HL-60/S4 (cell line): Measurements from ENCODE around the gene ANKRD17.
"Not testable (repeated sequence)": the region's sequence is repeated elsewhere in the genome, so short reads cannot be mapped to it uniquely, and the experiment has no call there.

Experiments
- in situ Hi-C: fragments of 300-500 bp; cut with MboI; formaldehyde crosslinking; loops from 2 replicates; pipeline ENCODE4 v1.14.3; 2022; ENCODE audit warnings: low sequenced_read_pairs

The ANKRD17 gene

DNA sequence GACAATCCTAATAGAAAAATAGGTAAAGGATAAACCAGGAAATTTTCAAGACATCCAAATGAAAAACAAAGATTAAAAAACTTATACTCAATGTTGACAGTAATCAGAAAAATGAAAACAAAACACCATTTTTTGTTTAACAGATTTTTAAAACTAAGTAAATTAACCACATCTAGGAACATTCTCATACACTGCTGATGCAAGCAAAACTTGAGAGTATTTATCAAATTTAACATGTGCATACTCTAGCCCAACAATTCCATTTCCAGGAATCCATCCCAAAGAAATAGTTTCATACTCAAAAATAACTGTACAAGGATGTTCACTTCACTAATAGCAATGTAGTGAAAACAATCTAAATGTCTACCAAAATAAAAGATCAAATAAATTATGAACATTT lies 11.5 kb downstream of the ANKRD17 start:
- in situ Hi-C loops = no loop called here

DNA sequence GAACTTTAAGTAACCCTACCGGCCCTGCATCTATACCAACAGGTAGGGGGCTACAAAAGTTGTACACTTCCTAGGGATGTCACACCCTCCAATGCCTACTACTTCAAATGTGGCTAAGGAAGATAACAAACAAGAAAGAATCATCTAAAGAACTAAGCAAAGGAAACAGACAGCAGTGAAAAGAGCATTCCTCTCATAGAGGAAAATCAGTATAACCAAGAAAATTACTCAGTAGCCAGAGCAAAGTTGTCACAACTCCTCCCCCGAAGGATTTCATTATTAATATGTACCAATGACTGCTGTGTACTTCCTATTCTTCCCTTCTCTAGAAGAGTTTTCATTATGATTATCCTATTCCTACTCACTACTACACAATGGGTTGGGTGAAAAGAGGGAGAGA lies 12.6 kb downstream of the ANKRD17 start:
- in situ Hi-C loops = no loop called here

DNA sequence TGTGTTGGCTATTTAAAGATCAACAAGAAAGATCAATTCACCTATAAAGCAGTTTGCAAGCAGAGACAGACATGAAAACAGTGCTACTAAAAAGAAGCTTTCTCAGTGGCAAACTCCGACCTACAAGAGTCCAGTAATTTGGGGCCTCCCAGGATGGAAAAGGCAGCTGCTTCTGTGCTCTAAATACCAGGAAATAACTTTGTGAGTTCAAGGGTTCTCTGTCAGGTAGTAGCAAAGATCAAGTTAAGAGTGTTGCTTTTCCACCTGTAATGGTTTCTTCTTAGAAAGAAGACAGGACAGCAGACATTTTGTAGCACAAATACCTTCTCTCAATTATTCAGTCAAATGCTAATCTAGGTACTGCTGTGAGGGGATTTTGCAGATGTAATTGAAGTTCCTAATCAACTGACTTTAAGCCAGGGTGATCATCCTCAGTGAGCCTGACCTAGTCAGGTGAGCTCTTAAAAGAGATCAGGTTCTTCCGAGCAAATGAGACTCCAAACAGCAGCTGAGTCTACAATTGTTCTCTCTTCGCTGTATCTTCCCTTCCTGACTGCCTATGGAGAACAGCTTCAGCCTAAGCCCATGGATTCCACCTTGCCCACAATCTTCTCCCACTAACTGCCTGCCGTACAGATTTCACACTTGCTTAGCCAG lies 13.5 kb downstream of the ANKRD17 start:
- in situ Hi-C loops = no loop called here

DNA sequence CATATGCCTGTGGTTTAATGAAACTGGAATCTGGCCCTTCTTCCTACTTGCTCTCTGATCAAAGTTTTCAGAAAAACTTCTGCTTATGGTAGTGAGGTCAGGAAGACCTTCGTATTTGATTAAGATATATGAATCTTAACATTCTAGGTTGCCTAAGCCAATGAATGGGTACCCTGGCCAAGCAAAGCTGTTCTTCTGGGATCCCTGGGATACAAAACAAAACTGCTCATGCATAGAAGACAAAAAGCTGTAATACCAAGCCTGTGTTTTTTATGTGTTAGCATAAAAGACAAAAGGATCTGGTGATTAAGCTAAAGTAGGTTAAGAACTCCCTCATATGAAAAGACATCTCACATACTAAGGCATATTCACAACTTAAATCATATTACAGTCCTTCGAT lies 21.6 kb downstream of the ANKRD17 start:
- in situ Hi-C loops = no loop called here

DNA sequence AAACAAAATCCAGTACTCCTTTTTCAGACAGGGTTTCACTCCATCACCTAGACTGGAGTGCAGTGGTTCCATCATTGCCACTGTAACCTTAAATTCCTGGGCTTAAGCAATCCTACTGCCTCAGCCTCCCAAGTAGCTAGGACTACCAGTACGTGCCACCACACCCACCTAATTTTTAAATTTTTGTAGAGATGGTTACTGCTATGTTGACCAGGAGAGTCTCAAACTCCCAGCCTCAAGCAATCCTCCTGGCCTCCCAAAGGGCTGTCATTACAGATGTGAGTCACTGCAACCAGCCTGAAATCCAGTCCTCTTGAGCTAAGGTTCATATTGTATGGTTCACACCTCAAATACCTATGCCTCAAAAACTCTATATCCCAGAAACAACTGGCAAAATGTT lies 22.4 kb downstream of the ANKRD17 start:
- in situ Hi-C loops = no loop called here

DNA sequence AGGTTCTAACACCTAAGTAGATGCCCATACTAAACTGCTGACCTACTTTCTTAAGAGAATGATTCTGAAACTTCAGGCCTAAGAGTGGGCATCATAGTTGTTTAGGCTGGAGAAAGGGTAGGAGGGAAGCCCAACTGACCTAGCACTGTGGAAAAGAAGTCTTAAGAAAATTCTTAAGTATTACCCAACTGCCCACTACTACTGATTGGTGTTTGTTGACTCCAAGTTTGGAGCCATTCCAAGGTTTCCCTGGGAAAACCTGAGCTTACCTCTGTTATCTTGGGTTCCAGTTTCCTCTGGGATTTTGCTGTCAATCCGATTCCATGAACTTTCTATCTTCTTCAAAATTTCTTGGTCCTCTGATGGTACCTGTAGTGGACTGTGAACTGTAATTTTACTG lies 23.9 kb downstream of the ANKRD17 start:
- in situ Hi-C loops = no loop called here

DNA sequence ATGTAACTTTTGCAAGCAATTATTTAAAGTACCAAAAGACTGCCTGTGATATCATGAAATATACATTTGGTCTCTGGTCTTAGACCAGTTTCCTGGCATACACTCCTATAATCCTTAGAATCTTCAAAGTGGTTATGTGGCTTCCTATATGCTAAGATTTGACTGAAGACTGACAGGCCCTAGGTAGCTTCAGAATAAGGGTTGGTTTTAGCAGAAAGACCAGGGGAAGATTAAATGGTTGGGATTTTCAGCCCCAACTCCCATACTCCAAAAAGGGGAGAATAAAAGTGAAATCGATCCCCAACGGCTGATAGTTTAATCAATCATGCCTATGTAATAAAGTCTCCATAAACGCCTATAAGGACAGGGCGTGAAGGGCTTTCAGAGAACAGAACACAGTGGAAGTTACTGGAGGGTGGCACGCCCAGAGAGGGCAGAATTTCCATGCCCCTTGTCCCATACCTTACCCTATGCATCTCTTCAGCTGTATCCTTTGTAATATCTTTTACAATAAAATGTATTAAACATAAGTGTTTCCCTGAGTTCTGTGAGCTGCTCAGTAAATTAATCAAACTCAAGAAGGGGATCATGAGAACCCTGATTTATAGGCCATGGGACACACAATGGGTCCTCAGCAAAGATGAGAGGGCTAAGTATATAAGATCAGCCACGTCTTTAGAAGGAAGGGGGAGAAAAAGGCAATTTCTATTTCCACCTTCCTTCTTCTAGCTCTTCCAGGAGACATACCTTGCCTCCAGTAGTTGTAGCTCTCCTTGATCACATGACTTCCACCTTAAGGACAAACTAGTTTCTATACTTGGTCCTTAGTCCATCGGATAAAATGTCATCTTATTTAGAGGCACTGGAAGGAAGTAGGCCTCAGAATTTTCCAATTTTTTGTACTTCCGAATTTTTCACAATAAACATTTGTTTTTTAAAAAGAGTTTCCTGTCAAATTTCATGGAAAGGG lies 26.8 kb downstream of the ANKRD17 start:
- in situ Hi-C loops = no loop called here

DNA sequence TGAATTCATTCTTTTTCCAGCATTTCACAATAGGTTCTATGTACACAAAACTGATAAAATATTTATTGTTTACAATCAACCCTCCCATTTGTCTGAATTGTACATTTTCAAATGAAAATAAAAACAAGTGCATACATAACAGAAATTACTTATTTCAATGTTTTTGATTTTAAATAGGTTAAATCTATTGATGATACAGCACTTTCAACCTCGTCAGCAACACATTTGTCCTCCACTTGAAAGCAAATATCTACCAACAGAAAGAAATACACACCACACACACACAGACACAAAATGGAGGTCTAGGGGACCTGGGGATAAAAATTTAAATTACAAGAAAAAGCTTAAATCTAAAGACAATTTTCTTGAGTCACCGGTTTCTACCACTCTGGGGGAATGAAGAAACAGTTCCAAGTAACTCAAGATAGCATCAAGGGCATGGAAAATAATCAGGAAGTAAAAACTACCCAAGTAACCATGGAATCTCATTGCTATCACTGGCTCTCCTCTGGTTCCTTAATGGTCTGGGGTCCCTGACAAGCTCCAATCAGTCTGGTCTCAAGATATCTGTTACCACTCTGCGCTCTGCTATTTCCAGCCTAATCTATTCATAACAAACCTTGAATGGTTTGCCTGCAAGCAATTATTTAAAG lies 27.6 kb downstream of the ANKRD17 start:
- in situ Hi-C loops = no loop called here

DNA sequence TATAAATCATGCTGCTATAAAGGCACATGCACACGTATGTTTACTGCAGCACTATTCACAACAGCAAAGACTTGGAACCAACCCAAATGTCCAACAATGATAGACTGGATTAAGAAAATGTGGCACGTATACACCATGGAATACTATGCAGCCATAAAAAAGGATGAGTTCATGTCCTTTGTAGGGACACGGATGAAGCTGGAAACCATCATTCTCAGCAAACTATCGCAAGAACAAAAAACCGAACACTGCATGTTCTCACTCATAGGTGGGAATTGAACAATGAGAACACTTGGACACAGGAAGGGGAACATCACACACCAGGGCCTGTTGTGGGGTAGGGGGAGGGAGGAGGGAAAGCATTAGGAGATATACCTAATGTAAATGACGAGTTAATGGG lies 29.8 kb downstream of the ANKRD17 start:
- in situ Hi-C loops = not testable (repeated sequence)

DNA sequence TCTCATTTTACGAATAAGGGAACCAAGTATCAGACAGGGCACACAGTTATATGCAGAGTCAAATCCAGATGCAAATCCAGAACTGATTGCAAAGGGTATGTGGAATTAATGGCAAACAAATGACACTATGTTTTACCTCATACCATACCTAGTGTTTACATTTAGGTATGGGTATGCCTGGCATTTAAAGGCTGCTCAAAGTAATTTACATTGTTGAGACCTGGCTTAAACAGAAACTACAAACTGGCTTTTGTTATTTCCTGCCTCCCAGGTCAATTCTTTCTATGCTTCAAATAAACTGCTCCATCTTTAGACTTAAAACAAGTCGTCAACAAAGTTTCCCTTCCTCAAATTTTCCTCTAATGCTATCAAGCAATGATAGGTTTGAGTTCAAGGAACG lies 33.7 kb downstream of the ANKRD17 start:
- in situ Hi-C loops = no loop called here

DNA sequence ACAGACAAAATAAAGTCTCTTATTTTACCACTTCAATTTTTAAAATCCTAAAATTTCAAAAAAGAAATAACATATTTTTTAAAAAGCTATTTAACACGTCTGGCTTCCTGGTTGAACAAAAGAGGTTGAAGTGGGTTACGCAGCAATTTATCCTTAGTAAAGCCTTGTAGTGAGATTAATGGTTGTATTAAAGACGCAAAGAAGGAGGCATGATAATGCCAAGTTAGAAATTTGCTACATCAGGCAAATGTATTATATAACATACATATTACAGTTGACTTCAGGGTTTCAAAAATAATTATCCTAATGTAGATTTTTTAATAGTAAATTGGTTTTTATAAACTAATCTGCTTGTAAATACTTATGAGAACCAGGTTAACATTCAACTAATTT lies 35.3 kb downstream of the ANKRD17 start:
- in situ Hi-C loops = no loop called here

DNA sequence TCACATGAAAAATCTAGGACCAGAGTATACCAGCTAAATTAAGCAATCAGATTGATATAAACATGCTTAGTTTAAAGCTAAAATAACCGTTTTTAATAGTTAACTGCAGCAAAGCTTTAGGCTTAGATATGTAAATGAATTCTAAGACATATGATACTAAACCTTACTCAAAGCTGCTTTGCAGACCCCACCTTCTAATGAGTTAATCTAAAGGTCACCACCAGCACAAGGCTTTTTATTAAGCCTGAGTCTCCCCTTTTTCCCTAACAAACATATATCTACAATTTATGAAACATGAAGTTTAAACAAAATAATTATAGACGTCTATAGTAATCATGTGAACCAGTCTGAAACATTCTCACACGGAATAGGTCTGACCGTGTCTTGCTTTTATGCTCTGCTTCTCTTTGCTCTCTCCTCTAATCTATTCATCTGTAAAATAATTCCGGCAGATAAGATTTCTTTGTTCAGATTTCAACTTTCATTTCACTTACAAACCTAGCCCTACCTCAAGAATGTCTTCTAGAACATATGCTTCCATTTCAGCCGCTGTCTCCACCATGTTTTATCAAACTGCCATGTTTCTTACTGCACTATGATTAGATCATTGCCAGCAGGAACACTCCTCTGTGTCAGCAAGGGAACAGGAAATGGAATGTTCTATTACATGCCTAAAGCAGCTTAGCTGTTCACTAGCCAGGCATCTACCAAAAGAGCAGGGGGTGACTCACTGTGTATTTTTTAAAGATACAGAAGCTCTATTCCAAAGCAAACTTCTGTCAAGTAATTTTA lies 35.9 kb downstream of the ANKRD17 start:
- in situ Hi-C loops = no loop called here

DNA sequence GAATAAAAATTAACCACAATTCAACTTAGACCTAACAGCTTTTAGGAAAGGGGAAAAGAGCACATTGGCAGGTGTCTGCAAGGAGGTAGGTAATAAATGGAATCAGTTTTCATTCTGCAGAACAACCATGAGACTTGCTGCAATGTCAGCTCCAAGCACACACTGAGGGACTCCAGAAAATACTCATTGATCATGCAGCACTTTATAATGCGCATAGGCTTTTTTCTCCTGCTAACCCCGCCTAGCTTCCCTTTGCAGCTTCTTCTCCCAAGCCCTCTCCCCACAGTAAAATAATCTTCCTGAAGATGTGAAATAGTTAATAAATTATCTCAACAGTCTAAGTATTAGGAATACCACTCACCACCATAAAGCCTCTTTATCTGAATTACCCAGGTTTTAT lies 36.9 kb downstream of the ANKRD17 start:
- in situ Hi-C loops = no loop called here

DNA sequence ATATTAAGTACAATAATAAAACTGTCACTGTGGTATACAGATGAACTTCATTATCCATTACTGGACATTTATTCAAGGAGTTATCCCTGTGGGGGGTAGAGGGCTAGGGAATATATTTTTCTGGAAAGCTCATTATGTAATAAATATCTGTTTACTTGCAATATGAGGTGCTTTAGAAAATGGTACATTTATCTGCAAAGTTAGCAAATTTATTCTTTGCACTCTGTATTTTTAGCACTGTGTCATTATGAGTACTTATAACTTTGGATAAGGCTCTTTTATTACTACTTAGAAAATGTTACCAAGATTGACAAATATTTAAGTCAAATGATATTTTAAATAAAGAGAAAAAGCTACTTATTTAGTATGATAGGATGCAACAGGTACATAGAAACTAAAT lies 37.8 kb downstream of the ANKRD17 start:
- in situ Hi-C loops = no loop called here

DNA sequence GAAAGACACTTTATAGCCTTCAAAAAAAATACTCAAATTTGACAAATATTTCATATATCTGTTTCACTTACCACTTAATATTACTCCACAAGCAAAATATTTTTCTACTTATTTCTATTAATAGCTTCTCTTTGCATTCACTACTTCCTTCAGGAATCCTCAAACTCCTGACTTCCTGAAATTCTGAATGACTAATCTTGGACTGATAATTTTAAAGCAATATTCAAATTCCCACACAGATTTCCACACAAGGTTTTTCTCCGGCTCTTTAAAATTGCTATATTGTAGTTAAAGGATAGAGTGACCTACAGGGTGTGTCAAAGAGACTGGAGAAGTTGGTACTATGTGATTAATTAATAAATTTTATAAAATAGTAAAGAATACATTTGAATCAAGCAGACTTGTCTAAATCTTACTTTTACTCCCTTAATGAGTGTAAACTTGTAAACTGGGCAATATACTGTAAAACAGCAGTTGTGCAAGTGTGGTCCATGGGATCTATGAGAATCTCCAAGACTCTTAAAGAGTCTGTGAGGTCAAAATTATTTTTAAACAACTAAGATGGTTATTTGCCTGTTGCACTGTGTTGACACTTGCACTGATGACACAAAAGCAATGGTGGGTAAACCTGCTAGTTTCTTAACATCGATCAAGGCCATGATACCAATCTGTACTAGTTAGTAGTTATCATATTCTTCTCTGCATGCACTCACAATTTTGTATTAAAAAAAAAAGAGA lies 44.5 kb downstream of the ANKRD17 start:
- in situ Hi-C loops = no loop called here

DNA sequence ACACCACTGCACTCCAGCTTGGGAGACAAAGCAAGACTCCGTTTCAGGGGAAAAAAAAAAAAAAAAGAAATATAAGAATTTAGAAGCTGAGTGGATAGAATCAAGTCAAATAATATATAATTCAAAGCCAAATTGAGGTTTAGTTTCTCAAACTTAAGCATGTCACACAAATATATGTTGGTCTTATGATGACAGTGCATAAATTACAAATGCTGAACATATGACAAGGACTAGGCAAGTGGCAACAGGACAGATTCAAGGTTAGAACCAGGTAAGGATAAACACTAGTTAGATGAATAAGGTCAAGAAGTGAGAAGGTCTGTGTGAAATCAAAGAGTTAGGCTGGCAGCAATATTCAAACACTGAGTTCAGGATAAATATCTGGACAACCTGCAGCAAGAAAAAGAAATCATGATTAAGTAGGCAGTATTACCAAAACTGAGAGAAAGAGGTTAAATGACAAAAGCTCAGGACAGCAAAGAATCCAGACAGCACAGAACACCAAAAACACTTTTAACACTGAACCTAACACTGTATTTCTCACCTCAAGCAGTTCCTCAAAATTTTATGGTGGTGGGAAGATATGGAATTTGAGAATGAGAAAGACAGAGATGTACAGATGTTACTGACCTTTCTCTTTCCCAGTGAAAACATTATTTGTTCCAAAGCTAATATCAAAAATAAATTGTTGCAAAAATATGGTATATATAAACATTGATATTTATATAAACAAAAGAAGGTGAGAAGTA lies 45.4 kb downstream of the ANKRD17 start:
- in situ Hi-C loops = no loop called here

DNA sequence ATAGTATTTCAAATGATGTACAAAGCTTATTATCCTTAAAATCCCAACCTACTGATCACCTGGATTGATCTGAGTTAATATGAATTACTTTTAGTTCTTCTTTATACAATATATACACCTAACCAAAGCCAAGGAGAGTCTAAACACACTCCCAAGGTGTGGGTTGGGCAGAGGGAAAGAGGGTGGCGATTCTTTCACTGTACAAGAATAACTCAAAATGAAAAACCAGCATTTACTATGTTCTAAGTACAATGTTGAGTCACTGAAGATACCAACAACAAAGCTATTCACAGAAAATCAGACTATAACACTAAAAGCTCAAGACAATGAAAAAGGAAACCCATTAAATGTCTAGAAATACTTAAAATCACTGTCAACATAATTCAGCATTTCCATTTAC lies 46.6 kb downstream of the ANKRD17 start:
- in situ Hi-C loops = no loop called here

DNA sequence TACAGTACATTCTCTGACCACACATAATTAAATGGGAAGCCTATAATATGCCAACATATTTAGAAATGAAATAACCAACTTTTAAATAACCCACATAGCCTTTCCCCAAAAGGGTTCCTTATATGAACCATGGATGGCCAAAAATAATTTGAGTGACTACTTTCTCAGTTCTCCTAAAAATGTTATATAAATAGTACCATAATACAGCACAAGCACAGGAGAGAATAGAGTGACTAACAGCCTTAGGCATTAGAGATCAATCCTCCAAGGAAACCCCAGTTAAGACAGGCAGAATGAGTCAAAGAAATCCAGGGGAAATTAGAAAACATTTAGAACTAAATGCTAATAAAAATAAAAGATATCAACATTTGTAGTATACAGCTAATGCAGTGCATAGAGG lies 50.2 kb downstream of the ANKRD17 start:
- in situ Hi-C loops = no loop called here

DNA sequence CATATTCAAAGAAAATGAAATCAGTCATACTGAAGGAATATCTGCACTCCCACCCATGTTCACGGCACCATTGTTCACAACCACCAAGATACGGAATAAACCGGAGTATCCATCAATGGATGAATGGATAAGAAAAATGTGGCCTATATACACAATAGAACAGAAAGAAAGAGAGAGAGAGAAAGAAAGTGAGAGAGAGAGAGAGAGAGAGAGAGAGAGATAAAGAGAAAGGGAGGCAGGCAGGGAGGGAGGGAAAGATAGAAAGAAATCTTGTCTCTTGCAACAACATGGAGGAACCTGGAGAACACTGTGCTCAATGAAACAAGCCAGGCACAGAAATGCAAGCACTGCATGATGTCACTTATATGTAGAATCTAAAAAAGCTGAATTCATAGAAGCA lies 52.4 kb downstream of the ANKRD17 start:
- in situ Hi-C loops = no loop called here

DNA sequence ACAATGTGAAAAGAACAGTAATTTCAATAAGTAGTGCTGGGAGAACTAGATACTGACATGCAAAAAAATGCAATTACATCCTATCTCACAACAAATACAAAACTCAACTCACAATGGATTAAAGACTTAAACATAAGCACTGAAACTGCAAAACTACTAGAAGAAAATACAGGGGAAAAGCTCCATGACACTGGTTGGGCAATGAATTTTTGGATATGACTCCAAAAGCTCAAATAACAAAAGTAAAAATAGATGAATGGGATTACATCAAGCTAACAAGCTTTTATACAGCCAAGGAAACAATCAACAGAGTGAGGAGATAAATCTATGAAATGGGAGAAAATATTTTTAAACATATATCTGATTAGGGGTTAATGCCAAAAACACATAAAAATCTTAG lies 53.1 kb downstream of the ANKRD17 start:
- in situ Hi-C loops = no loop called here
